SKM-1 (cell line): ENCODE results near the gene MS4A6E.

Experiments used
- DNase-seq: peaks from one replicate; lab custom pipeline; 2025; ENCODE audit not compliant: unreplicated experiment; lab: John Stamatoyannopoulos, UW

Gene MS4A6E

DNA sequence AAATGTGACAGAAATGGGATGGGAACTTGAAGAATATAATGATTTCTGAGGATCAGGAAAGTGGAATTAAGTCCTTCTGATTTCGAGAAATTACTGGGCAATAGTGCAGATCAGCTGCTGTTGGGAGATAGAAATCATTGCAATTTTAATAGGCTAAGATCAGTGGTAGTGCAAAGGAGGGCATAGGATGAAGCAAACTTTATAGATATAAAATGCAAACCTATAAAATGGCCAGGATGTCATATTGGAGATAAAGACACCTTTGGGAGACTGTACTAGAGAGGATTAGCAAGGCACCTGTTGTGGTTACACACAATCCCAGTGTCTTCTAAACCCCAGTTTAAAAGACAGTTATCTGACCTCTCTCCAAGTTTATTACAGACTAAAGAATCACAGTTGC is 44.8 kb downstream of the MS4A6E start:
- DNase-seq: no peak

DNA sequence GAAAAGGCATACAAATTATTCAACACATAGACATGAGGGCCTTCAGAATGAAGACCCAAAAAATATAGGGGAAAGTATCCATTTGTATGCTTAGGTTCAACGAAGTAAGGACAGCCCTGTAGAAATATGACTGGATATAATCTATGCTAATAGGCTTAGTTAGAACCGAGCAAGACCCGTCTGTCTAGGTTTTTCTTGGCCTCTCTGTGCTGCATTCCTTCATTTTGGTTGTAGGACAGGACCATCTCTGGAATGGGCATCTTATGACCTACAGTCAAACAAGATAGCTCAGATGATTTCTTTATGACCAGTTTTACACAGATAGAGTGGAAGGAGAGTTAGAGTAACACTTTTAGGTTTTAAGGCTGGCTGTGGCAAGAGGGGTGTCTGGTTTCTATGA is 45.7 kb downstream of the MS4A6E start:
- DNase-seq: no peak

- no peak for DNase-seq
Observed at GRCh38 chr11:60375316-60375715, 48.3 kb downstream of the MS4A6E start.

DNA sequence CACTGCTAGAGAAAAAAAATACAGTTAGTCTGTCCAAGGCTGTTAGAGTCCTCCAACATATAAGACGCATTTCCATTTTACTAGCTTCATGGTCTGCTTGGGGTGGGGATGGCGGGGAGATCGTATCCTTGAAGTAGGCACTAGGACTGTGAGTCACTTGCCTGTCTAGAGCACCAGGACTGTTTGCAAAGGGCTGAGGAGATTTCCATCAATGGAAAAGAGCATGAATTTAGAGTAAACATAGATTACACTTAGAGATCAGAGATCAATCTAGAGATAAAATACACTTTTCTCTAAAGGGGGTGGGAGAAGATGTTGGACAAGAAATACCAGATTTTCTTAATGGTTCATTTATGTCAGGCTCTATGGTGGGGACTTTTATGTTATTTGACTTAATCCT is 49.5 kb downstream of the MS4A6E start:
- no peak for DNase-seq

- peak; percentile 12 for DNase-seq
Observed at GRCh38 chr11:60377401-60378136, 50.5 kb downstream of the MS4A6E start.

DNA sequence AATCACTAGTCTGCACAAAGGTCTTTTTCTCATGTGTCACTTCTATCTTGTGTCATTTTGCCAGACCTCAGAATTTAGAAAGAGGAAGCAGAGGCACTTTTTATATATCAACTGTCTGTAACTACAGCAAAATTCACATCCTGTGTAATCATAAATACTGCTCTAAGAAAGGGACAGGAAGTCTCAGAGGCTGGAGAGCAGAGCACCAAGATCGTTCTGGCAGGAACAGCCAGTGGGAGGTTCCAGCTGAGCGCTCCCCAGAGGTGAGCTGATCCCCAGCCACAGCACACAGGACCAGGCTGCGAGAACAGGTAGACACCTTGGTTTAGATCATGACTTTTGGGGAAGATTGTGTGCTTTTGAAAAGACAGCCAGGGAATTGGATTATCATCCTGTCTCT is 51.3 kb downstream of the MS4A6E start, which contains the start of gene MS4A7:
MS4A7 (plus strand) TSS at position 179 of the 400 bp plus-strand sequence. CDS start 4,610 bp downstream, outside the sequence.
- DNase-seq: peak; percentile 41

GRCh38 chr11:60389279-60389910 is 62.3 kb downstream of the MS4A6E start:
- no peak for DNase-seq

DNA sequence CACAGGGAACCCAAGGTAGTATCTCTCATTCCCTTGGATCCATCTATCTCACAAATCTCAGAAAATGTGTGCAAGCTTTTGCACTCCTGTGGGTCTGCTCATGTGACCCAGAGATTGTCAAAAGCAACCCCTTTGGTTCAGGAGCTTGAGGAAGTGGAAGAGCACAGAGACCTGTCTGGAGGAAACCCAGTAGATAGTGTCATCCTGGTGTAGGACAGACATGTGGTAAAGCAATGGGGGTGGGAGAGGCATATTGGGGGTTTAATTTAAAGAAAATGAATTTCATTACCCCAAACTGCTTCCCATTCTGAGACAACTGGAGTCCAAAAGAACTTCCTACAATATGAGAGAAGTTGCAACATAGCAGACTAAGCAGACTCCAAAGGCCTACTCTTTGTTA is 63.4 kb downstream of the MS4A6E start:
- no peak for DNase-seq
